ENCODE measurements around the gene UTS2. TPM values are rescaled to one million over a fixed set of nuclear protein-coding genes. Genes with fewer than 3 reads are reported as not detected.

Gene UTS2
- total and polyA plus RNA-seq, 8 donors, result 0.26 to 0.58 TPM; not detected in 6

- Histone ChIP-seq H3K4me1 (no peaks in the 10 kb centered on the region), H3K27ac (no peak overlapping the region), H3K4me3 (no peak overlapping the region), H3K27me3 (no peaks in the 10 kb centered on the region), H3K36me3 (no peaks in the 10 kb centered on the region), H3K9me3 (no peaks in the 10 kb centered on the region)
- intact Hi-C loops (cut with DNase I), result no loop called here
- DNase-seq, result peak in 1 of 4 donors; percentile 57
- no peak for ATAC-seq
- no peak for TF ChIP-seq CTCF (IDR thresholded peaks at IDR 0.05)
Observed at GRCh38 chr1:7865978-7866377, 13.1 kb upstream of the UTS2 start.

GRCh38 chr1:7863756-7864328, 11.0 kb upstream of the UTS2 start:
- intact Hi-C loops (cut with DNase I), result no loop called here

GRCh38 chr1:7862211-7863060, 9.6 kb upstream of the UTS2 start:
- no peak for TF ChIP-seq CTCF (IDR thresholded peaks at IDR 0.05)
- no peaks in the 10 kb centered on the region for H3K27me3 ChIP-seq
- no peak for DNase-seq
- intact Hi-C loops (cut with DNase I), result no loop called here
- H3K36me3 ChIP-seq, result no peaks in the 10 kb centered on the region
- no peaks in the 10 kb centered on the region for H3K4me1 ChIP-seq
- no peak for ATAC-seq
- no peak overlapping the region for H3K27ac ChIP-seq
- H3K9me3 ChIP-seq, result no peaks in the 10 kb centered on the region
- H3K4me3 ChIP-seq, result no peak overlapping the region

More at GRCh38 chr1:7863756-7864328, 11.0 kb upstream of the UTS2 start:
- ATAC-seq (no peak), DNase-seq (peak in 1 of 4 donors; percentile 61)
- Histone ChIP-seq H3K27ac (no peak overlapping the region), H3K36me3 (no peaks in the 10 kb centered on the region), H3K27me3 (no peaks in the 10 kb centered on the region), H3K9me3 (no peaks in the 10 kb centered on the region), H3K4me1 (no peaks in the 10 kb centered on the region), H3K4me3 (no peak overlapping the region)
- no peak for TF ChIP-seq CTCF (IDR thresholded peaks at IDR 0.05)

GRCh38 chr1:7861452-7861851, 8.6 kb upstream of the UTS2 start:
- intact Hi-C loops (cut with DNase I), result no loop called here
- no peak overlapping the region for H3K27ac ChIP-seq
- ATAC-seq, result no peak

More at GRCh38 chr1:7861452-7861851, 8.6 kb upstream of the UTS2 start:
- TF ChIP-seq CTCF (IDR thresholded peaks at IDR 0.05), result no peak
- H3K27me3 ChIP-seq, result no peaks in the 10 kb centered on the region
- peak in 1 of 4 donors; percentile 59 for DNase-seq
- no peaks in the 10 kb centered on the region for H3K36me3 ChIP-seq
- no peak overlapping the region for H3K4me3 ChIP-seq
- no peaks in the 10 kb centered on the region for H3K4me1 ChIP-seq
- no peaks in the 10 kb centered on the region for H3K9me3 ChIP-seq
